ENCODE data around the gene RPS18.

RPS18 gene

GRCh38 chr6:33276581-33276863, 4.6 kb downstream of the RPS18 start:
- no peak for TF ChIP-seq CTCF (IDR thresholded peaks at IDR 0.05; ENCODE audit: control extremely low read depth, extremely low read depth, low read depth, missing control alignments)
- ChIA-PET POLR2A (interaction anchor here (1.2 to 2.2 kb wide), 6 partner anchors 13 to 431 kb away, joined by 3 to 12 read pairs (median 6); partner anchors contain the start of genes PFDN6, RGL2 and WDR46), CTCF (interaction anchor here (0.8 to 4.4 kb wide), 12 partner anchors 8 to 150 kb away, joined by 3 to 37 read pairs (median 6); partner anchors contain the start of genes PFDN6, RGL2 and WDR46)
- DNase-seq (ENCODE audit: extremely low spot score): no peak

GRCh38 chr6:33276864-33277662, 5.2 kb downstream of the RPS18 start, which contains the start of gene B3GALT4:
TSS of gene B3GALT4 (plus strand) at chr6:33277123. CDS start at chr6:33277420, 297 bp downstream.
- POLR2A ChIA-PET: interaction anchor here (0.6 to 2.2 kb wide), 9 partner anchors 12 to 431 kb away, joined by 3 to 12 read pairs (median 6); partner anchors contain the start of genes PFDN6, RGL2, WDR46 and ZBTB22
- peak; percentile 31 for TF ChIP-seq CTCF (IDR thresholded peaks at IDR 0.05; ENCODE audit: control extremely low read depth, extremely low read depth, low read depth, missing control alignments)
- peak; percentile 86 for DNase-seq (ENCODE audit: extremely low spot score)
- CTCF ChIA-PET: interaction anchor here (0.8 to 4.4 kb wide), 18 partner anchors 8 to 305 kb away, joined by 3 to 37 read pairs (median 4); partner anchors contain the start of genes PFDN6, RGL2 and WDR46

GRCh38 chr6:33277663-33278391, 6.0 kb downstream of the RPS18 start:
- CTCF ChIA-PET: interaction anchor here (0.8 to 4.4 kb wide), 19 partner anchors 9 to 306 kb away, joined by 3 to 37 read pairs (median 4); partner anchors contain the start of genes PFDN6, RGL2 and WDR46
- POLR2A ChIA-PET: interaction anchor here (0.5 to 2.2 kb wide), 10 partner anchors 12 to 432 kb away, joined by 3 to 12 read pairs (median 6); partner anchors contain the start of genes PFDN6, RGL2, WDR46 and ZBTB22
- peak; percentile 53 for DNase-seq (ENCODE audit: extremely low spot score)
- TF ChIP-seq CTCF (IDR thresholded peaks at IDR 0.05; ENCODE audit: control extremely low read depth, extremely low read depth, low read depth, missing control alignments): no peak

- ChIA-PET CTCF (interaction anchor here (0.8 to 4.4 kb wide), 10 partner anchors 9 to 306 kb away, joined by 3 to 37 read pairs (median 6); partner anchors contain the start of genes PFDN6, RGL2 and WDR46), POLR2A (interaction anchor here (0.5 to 2.2 kb wide), 4 partner anchors 21 to 306 kb away, joined by 3 to 9 read pairs (median 4); no protein-coding TSS in a partner anchor)
- no peak for DNase-seq (ENCODE audit: extremely low spot score)
- TF ChIP-seq CTCF (IDR thresholded peaks at IDR 0.05; ENCODE audit: control extremely low read depth, extremely low read depth, low read depth, missing control alignments): no peak
Observed at GRCh38 chr6:33278392-33278741, 6.5 kb downstream of the RPS18 start.

- ChIA-PET POLR2A (interaction anchor here (0.5 to 2.2 kb wide), 3 partner anchors 21 to 307 kb away, joined by 3 to 9 read pairs (median 4); no protein-coding TSS in a partner anchor), CTCF (interaction anchor here (0.8 to 4.4 kb wide), 4 partner anchors 10 to 67 kb away, joined by 3 to 37 read pairs (median 9); partner anchors contain the start of genes PFDN6 and WDR46)
- no peak for DNase-seq (ENCODE audit: extremely low spot score)
- TF ChIP-seq CTCF (IDR thresholded peaks at IDR 0.05; ENCODE audit: control extremely low read depth, extremely low read depth, low read depth, missing control alignments): no peak
Observed at GRCh38 chr6:33278810-33279209, 6.9 kb downstream of the RPS18 start.

GRCh38 chr6:33279257-33279695, 7.4 kb downstream of the RPS18 start:
- POLR2A ChIA-PET: interaction anchor here (1.0 kb wide), 1 partner anchor 20 kb away, joined by 3 read pairs; no protein-coding TSS in a partner anchor
- TF ChIP-seq CTCF (IDR thresholded peaks at IDR 0.05; ENCODE audit: control extremely low read depth, extremely low read depth, low read depth, missing control alignments): no peak
- DNase-seq (ENCODE audit: extremely low spot score): no peak
- CTCF ChIA-PET: interaction anchor here (1.1 to 4.4 kb wide), 4 partner anchors 9 to 66 kb away, joined by 3 to 37 read pairs (median 9); partner anchors contain the start of genes PFDN6 and WDR46

Measured in GM10248 (cell line).